Hematopoietic multipotent progenitor cell treated with erythropoietin and hydrocortisone succinate and interleukin-3 and kit ligand, for 8 days (in vitro differentiated cells): Measurements from ENCODE around the gene EIF2D.

Experiments used
- DNase-seq: peaks from one replicate; pipeline ENCODE4 v3.0.0-alpha.2; 2015

Gene EIF2D

GRCh38 chr1:206544562-206545257, 67.6 kb downstream of the EIF2D start:
- peak; percentile 75 for DNase-seq
